IPS-NIHi7 (cell line): ENCODE data around the gene MAFG.

Experiments used
- DNase-seq: peaks from one replicate; pipeline ENCODE4 v3.0.0; 2012; ENCODE audit warnings: mixed read lengths; ENCODE audit errors: extremely low spot score

The MAFG gene

GRCh38 chr17:81909966-81910839, 17.3 kb downstream of the MAFG start:
- DNase-seq = no peak

- no peak for DNase-seq
These were observed 18.3 kb downstream of the MAFG start for GRCh38 chr17:81909231-81909630.

GRCh38 chr17:81908793-81909192, 18.7 kb downstream of the MAFG start:
- no peak for DNase-seq

GRCh38 chr17:81907219-81908145, 20.1 kb downstream of the MAFG start:
- DNase-seq = no peak

- DNase-seq = no peak
These were observed 20.9 kb downstream of the MAFG start for GRCh38 chr17:81906476-81907218.

- DNase-seq = no peak
These were observed 21.5 kb downstream of the MAFG start for GRCh38 chr17:81905993-81906392.

- DNase-seq = no peak
These were observed 22.1 kb downstream of the MAFG start for GRCh38 chr17:81905424-81905875.

GRCh38 chr17:81904600-81905423, 22.7 kb downstream of the MAFG start:
- no peak for DNase-seq

GRCh38 chr17:81903896-81904599, 23.5 kb downstream of the MAFG start:
- no peak for DNase-seq

- no peak for DNase-seq
These were observed 24.1 kb downstream of the MAFG start for GRCh38 chr17:81903415-81903831.

- DNase-seq = no peak
These were observed 24.7 kb downstream of the MAFG start for GRCh38 chr17:81902653-81903414.

GRCh38 chr17:81902023-81902652, 25.4 kb downstream of the MAFG start, which contains the start of gene NPB:
Gene NPB (plus strand): TSS chr17:81902238. CDS start chr17:81902278, 40 bp downstream.
- DNase-seq = no peak

GRCh38 chr17:81901167-81902022, 26.1 kb downstream of the MAFG start:
- DNase-seq = no peak

- DNase-seq = no peak
These were observed 27.2 kb downstream of the MAFG start for GRCh38 chr17:81900181-81900820.

GRCh38 chr17:81899514-81900166, 27.9 kb downstream of the MAFG start:
- DNase-seq = no peak

- no peak for DNase-seq
These were observed 28.6 kb downstream of the MAFG start for GRCh38 chr17:81898885-81899284.
